ENCODE data around the gene CSRP3.

Gene CSRP3

DNA sequence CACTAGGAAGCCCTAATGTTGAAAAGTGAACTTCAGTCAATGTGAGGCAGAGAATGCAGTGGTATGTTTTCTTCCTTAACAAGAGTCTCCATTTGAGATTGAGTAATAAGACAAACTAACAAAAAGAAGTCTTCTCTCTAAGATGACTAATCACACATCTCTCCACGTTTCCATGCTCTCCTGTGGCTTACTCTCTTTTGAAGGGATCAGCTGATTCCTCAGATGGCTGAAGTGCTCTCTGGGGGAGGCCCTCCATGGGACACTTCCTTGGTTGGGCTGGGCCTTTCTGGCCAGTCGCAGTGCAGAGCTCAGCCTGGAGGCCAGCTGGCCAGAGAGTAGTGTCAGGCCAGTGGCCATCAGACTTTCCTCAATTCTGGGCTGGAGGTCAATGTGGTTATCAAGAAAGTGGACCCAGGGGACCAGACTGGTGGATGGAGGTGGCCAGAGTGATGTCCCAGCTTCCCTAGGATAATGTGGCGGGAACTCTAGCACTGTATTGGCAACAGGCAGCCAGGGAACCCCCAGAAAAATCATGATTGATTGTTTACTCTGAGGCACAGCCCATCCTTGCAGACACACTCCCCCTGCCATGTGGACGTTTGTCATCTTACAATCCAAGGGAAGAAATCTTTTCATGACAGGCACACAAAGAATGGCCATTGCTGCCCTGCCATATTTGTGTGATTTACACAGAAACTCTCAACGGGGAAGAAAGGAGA is 14.5 kb downstream of the CSRP3 start:
- TF ChIP-seq CTCF (IDR thresholded peaks at IDR 0.05; ENCODE audit: poor library complexity, severe bottlenecking), result no peak
- Histone ChIP-seq H3K4me3 (ENCODE audit: severe bottlenecking) (no peak overlapping the region), H3K9me3 (ENCODE audit: severe bottlenecking) (no peaks in the 10 kb centered on the region), H3K36me3 (ENCODE audit: low read depth) (no peaks in the 10 kb centered on the region), H3K4me1 (ENCODE audit: insufficient read depth, poor library complexity, severe bottlenecking) (no peaks in the 10 kb centered on the region), H3K27me3 (ENCODE audit: insufficient read depth, poor library complexity, severe bottlenecking) (no peaks in the 10 kb centered on the region), H3K27ac (ENCODE audit: poor library complexity, severe bottlenecking) (no peak overlapping the region)
- DNase-seq (ENCODE audit: low spot score) (no peak), ATAC-seq (ENCODE audit: low read depth) (no peak)

DNA sequence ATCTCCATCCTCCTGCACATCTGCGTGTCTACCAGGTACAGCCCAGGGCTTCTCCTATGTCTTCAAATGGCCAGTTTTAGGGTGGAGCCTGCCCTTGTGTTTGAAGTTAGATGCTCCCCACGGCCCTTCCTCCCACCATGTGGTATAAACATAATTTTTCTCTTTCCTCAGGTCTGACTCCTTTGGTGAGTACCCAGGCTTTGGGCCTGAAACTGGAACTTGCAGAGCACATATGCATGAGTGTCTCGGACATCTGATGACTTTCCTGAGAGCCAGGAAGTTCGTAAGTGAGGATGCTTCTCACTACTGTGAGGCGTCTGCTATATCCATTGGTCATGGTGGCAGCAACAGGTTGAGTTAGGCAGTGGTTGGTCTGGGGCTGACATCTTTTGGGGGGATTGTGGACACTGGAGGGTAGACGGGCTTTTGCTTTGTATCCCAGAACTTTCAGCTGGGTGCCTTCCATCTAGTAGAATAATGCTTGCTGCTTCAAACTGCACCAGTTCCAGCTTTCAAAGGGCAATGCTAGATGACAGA is 16.2 kb downstream of the CSRP3 start:
- DNase-seq (ENCODE audit: low spot score) (no peak), ATAC-seq (ENCODE audit: low read depth) (no peak)
- Histone ChIP-seq H3K4me3 (ENCODE audit: severe bottlenecking) (no peak overlapping the region), H3K27me3 (ENCODE audit: insufficient read depth, poor library complexity, severe bottlenecking) (no peaks in the 10 kb centered on the region), H3K4me1 (ENCODE audit: insufficient read depth, poor library complexity, severe bottlenecking) (no peaks in the 10 kb centered on the region), H3K9me3 (ENCODE audit: severe bottlenecking) (no peaks in the 10 kb centered on the region), H3K36me3 (ENCODE audit: low read depth) (no peaks in the 10 kb centered on the region), H3K27ac (ENCODE audit: poor library complexity, severe bottlenecking) (no peak overlapping the region)
- no peak for TF ChIP-seq CTCF (IDR thresholded peaks at IDR 0.05; ENCODE audit: poor library complexity, severe bottlenecking)

DNA sequence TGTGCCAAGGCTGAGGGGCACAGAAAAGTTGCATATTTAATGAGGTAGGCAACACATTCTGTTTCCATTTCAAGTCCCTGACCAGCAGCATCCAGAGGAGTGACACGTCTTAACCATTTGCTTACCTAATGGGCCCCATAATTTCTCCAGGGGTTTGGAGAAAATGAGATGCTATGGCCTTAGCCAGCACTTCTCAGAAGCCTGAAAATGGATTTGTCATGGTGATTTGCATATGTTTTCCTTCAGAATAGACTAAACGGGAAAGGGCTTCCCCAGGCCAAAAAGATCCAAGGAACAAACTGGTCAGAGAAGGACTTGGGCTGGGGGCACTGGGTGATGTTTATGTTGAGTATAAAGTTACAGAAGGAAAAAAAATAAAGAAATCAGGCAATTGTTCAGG is 16.7 kb downstream of the CSRP3 start:
- no peaks in the 10 kb centered on the region for H3K4me1 ChIP-seq (ENCODE audit: insufficient read depth, poor library complexity, severe bottlenecking)
- no peak for ATAC-seq (ENCODE audit: low read depth)
- no peak for TF ChIP-seq CTCF (IDR thresholded peaks at IDR 0.05; ENCODE audit: poor library complexity, severe bottlenecking)
- H3K9me3 ChIP-seq (ENCODE audit: severe bottlenecking), result no peaks in the 10 kb centered on the region
- DNase-seq (ENCODE audit: low spot score), result no peak
- no peak overlapping the region for H3K4me3 ChIP-seq (ENCODE audit: severe bottlenecking)
- H3K27me3 ChIP-seq (ENCODE audit: insufficient read depth, poor library complexity, severe bottlenecking), result no peaks in the 10 kb centered on the region
- H3K27ac ChIP-seq (ENCODE audit: poor library complexity, severe bottlenecking), result no peak overlapping the region
- H3K36me3 ChIP-seq (ENCODE audit: low read depth), result no peaks in the 10 kb centered on the region

DNA sequence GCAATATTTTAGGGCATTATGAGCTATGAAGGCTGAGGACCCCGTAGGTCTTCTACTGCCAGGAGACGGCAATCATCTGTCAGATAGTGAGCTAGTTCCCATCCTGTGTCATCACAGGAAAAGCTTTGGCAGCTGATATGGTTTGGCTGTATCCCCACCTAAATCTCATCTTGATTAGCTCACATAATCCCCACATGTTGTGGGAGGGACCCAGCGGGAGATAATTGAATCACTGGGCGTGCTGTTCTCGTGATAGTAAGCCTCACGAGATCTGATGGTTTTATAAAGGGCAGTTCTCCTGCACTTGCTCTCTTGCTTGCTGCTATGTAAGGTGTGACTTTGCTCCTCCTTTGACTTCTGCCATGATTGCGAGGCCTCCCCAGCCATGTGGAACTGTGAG is 18.1 kb downstream of the CSRP3 start:
- no peak overlapping the region for H3K4me3 ChIP-seq (ENCODE audit: severe bottlenecking)
- H3K27me3 ChIP-seq (ENCODE audit: insufficient read depth, poor library complexity, severe bottlenecking), result no peaks in the 10 kb centered on the region
- H3K4me1 ChIP-seq (ENCODE audit: insufficient read depth, poor library complexity, severe bottlenecking), result no peaks in the 10 kb centered on the region
- DNase-seq (ENCODE audit: low spot score) (no peak), ATAC-seq (ENCODE audit: low read depth) (no peak)
- no peak for TF ChIP-seq CTCF (IDR thresholded peaks at IDR 0.05; ENCODE audit: poor library complexity, severe bottlenecking)
- H3K9me3 ChIP-seq (ENCODE audit: severe bottlenecking), result no peaks in the 10 kb centered on the region
- no peak overlapping the region for H3K27ac ChIP-seq (ENCODE audit: poor library complexity, severe bottlenecking)
- no peaks in the 10 kb centered on the region for H3K36me3 ChIP-seq (ENCODE audit: low read depth)
